GM18909 (cell line): ENCODE data around the gene HCST.
A peak's percentile ranks its signal among the peaks of the same experiment; 100 is the strongest.
"Not testable (repeated sequence)": the region's sequence is repeated elsewhere in the genome, so short reads cannot be mapped to it uniquely, and the experiment has no call there.

Experiments used
- ATAC-seq: cut with Tn5 transposase; IDR thresholded peaks from one replicate; pipeline ENCODE4 v1.9.1; 2021; ENCODE audit warnings: mild to moderate bottlenecking; ENCODE audit not compliant: unreplicated experiment, poor library complexity

Gene HCST

DNA sequence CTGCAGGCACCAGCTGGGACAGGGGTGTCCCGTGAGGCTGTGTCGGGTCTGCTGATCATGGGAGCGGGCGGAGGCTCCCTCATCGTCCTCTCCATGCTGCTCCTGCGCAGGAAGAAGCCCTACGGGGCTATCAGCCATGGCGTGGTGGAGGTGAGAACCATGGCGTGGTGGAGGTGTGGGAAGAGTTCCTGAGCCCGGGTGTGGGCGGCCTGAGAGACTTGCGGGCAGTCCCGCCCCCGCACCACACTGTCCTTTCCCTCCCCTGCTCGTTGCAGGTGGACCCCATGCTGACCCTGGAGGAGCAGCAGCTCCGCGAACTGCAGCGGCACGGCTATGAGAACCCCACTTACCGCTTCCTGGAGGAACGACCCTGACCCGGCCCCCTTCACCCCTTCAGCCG, 23.3 kb upstream of the HCST start:
- ATAC-seq = no peak

DNA sequence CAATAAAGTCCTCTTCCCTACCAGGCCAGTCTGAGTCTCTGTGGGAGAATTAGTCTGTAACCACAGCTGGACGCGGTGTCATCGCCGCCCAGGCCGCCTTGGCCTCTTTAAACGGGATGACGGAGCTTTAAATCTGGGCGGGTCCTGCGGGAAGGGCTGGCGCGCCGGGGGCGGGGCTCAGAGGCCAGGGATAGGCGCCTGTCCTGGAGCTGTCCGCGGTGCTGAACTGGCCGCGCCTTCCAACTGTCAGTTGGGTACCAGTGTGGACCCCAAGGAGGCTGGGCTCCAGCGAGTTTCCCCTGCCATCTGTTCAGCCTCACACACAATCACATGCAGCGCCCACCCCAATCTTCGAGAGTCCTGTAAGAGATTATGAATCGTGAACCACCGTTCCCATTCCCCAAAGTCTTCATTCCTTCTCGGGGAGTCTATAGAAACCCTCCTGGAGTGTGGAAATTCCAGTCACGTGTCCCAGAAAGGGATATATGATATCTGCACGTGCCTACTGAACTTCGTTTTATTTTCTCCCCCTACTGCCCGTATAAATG, 22.5 kb upstream of the HCST start:
- no peak for ATAC-seq

GRCh38 chr19:35882114-35882832, 20.1 kb upstream of the HCST start:
- no peak for ATAC-seq

- ATAC-seq = no peak
Observed at GRCh38 chr19:35883882-35884281, 18.4 kb upstream of the HCST start.

GRCh38 chr19:35885225-35885738, 17.0 kb upstream of the HCST start:
- ATAC-seq = no peak

DNA sequence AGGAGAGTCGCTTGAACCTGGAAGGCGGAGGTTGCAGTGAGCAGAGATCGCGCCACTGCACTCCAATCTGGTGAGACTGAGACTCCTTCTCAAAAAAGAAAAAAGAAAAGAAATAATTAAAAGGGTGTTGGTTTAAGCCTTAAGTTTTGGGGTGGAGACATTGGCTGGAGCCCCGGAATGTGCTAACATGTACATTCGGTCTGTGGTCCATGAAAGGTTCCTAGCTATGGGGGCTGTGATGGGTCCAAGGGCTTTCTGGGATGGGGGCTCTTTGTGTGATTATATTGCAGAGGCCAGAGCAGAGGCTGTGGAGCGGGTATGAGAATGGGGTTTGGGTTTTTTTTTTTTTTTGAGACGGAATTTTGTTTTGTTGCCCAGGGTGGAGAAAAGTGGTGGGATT, 16.4 kb upstream of the HCST start:
- ATAC-seq = no peak

GRCh38 chr19:35887197-35887596, 15.1 kb upstream of the HCST start:
- ATAC-seq = no peak

DNA sequence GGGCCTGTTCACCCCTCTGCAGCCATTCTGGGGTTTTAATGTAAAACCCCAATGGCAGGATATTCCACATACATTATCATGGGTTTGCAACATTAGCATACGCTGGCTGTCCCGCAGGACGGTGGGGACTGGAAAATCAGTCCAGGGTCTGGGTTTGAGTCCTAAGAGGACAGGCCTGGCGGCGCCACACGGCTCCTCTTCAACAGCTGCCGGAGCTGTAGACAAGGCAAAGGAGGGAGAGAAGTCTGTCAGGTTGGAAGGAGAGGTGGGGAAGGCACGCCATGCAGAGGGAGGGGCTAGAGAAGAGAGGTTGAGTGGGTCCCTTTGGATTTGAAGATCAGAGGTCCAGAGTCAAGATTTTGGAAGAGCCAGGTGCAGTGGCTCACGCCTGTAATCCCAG, 13.9 kb upstream of the HCST start:
- ATAC-seq = no peak

GRCh38 chr19:35889370-35890112, 12.8 kb upstream of the HCST start:
- ATAC-seq = no peak

- ATAC-seq = no peak
Observed at GRCh38 chr19:35890113-35890650, 12.1 kb upstream of the HCST start.

- ATAC-seq = not testable (repeated sequence)
Observed at GRCh38 chr19:35891819-35892218, 10.5 kb upstream of the HCST start.

GRCh38 chr19:35894342-35894741, 8.0 kb upstream of the HCST start:
- no peak for ATAC-seq

DNA sequence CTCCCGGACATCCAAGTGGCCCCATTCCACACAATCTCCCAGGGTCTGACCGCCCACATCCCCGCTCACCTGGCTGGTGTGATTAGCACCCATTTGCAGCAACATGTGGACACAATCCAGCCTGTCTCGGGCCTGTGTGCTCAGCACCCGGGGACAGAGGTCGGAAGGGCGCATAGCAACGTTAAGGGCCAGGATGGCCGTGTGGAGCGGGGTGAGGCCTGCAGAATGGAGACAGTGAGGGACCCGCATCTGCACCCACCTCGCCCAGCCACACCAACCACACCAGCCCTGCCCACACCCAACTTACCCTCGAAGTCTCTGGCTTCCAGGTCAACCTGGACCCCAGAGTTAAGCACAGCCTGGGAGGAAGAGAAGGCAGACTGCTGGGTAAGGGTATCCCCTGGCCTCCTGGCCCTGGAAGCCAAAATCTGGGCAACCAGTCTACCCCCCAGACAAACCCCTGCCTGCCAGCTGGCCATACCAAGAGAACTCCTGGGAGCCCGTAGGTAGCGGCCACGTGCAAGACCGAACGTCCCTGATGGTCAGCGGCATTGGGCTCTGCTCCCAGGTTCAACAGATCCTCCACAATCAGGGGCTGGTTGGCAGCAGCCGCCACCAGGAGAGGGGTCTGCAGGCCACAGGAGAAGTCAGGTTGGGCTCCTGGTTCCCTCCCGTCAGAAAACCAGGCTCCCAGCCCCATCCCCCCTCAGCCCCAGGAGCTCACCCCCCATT, 6.3 kb upstream of the HCST start:
- ATAC-seq = no peak

DNA sequence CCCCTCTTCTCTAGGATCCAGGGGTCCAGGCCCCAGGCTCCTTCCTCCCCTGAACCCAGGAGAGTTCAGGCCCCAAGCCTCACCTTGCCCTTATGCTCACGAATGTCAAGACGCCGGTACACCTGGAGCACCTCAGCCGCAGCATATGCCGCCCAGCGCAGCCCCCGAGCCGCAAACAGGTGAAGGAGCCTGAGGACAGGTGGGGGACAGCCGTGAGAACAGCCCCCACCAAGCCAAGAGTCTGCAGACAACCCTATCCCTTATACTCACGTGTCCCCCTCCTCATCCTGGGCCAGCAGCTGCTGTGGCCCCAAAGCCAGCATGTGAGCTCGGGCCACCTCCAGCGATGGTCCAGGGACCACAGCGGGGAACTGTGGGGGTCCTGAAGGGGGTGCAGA, 5.7 kb upstream of the HCST start:
- ATAC-seq = no peak

DNA sequence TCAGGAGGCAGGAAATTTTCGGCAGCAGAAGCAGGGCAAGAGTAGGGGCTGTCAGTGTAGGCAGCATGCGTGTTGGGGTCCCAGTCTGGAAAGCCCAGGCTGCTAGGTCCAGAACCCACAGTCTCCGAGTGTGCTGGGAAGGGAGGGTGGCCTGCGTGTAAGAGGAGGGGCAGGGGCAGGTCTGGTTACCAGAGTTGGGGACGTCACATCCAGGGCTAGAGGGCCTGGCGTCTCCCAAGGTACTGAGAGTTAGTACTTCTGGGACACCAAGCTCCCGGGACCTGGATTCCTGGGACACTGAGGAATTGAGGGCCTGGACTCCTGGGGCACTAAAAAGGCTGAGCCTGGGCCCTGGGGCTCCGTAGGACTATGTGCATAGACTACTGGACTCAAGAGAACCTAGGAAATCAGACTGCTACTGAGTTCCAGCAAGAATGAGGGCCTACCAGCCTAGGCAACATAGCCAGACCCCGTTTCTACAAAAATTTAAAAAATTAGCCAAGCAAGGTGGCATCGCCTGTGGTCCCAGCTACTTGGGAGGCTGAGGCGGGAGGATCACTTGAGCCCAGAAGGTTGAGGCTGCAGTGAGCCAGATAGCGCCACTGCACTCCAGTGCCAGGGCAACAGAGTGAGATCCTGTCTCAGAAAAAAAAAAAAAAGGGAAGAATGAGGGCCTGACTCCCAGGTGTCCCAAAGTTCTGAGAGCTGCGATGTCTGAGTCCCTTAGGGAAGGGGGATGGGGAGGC, 4.5 kb upstream of the HCST start:
- ATAC-seq = no peak

DNA sequence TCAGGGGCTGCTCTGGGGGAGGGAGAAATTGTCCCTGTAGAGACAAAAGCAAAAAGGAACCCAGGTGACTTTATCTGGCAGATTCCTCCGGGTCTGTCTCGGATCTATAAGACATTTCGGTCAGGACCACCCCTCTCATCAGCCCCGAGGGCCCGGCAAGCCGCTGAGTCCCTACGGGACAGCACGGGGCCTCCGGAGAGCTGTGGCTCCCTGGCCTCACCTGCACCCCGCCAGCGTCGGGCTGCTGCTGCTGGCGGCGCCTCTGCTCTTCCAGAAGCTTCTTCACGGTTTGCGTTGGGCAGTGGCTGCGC, 3.9 kb upstream of the HCST start:
- ATAC-seq = no peak

- ATAC-seq = peak; percentile 43
Observed at GRCh38 chr19:35899547-35900214, 2.6 kb upstream of the HCST start.

GRCh38 chr19:35901055-35901644, 1.2 kb upstream of the HCST start:
- ATAC-seq = no peak

DNA sequence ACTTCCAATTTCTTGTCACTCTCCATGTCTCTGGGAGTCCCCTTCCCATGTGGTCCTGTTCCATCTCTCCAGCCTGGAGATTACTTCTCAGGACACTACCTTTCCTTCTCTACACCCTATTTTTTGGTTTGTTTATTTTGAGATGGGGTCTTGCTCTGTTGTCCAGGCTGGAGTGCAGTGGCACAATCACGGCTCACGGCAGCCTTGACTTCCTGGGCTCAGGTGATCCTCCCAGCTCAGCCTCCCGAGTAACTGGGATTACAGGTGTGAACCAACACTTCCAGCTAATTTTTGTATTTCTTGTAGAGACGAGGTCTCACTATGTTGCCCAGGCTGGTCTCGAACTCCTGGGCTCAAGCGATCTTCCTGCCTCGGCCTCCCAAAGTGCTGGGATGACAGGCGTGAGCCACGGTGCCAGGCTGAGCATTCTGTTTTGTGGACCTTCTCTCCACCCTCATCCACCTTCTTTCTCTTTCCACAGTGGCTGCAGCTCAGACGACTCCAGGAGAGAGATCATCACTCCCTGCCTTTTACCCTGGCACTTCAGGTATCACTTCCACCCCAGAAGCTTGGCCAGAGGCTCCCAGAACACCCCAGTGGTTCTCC, 644 bp downstream of the HCST start:
- ATAC-seq = no peak
